OCI-LY7 (cell line): ENCODE results near the gene FBXO27.

Source experiments
- EZH2phosphoT487 ChIP-seq: fragments of 200-600 bp; sonication (generic); IDR thresholded peaks from 2 replicates; pipeline ENCODE4 v1.6.1; 2018; ENCODE audit warnings: low read depth, borderline replicate concordance, mild to moderate bottlenecking, mixed run types, antibody characterized with exemption, low read length, moderate library complexity, mixed read lengths
- TF ChIP-seq, protein P1 (sequence below): fragments of 200-600 bp; sonication (generic); conservative IDR thresholded peaks from 2 replicates; pipeline ENCODE4 v1.5.1; 2014; ENCODE audit warnings: mild to moderate bottlenecking, antibody characterized with exemption, low read length, moderate library complexity, mixed read lengths

GRCh38 chr19:39008137-39008536 is 24.2 kb downstream of the FBXO27 start:
- TF ChIP-seq, protein P1, sequence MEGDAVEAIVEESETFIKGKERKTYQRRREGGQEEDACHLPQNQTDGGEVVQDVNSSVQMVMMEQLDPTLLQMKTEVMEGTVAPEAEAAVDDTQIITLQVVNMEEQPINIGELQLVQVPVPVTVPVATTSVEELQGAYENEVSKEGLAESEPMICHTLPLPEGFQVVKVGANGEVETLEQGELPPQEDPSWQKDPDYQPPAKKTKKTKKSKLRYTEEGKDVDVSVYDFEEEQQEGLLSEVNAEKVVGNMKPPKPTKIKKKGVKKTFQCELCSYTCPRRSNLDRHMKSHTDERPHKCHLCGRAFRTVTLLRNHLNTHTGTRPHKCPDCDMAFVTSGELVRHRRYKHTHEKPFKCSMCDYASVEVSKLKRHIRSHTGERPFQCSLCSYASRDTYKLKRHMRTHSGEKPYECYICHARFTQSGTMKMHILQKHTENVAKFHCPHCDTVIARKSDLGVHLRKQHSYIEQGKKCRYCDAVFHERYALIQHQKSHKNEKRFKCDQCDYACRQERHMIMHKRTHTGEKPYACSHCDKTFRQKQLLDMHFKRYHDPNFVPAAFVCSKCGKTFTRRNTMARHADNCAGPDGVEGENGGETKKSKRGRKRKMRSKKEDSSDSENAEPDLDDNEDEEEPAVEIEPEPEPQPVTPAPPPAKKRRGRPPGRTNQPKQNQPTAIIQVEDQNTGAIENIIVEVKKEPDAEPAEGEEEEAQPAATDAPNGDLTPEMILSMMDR = no peak
- TF ChIP-seq EZH2phosphoT487 = no peak
